GM23338 (cell line): ENCODE results near the gene TTC39B. TPM values are rescaled to one million over a fixed set of nuclear protein-coding genes. Genes with fewer than 3 reads are reported as not detected.

Experiments used
- ATAC-seq: fragments of 200-7000 bp; cut with Tn5 transposase; 3 replicates; pipeline ENCODE4 v1.9.1; 2020
- DNase-seq: peaks from one replicate; pipeline ENCODE4 v3.0.0-alpha.2; 2015; ENCODE audit warnings: low spot score
- H2AFZ ChIP-seq: fragments of 200-600 bp; sonication (generic); 2 replicates; pipeline ENCODE4 v1.8.0; 2016; ENCODE audit warnings: antibody characterized with exemption, mild to moderate bottlenecking, moderate library complexity
- H3F3A ChIP-seq: fragments of 200-600 bp; sonication (generic); replicated peaks from 2 replicates; pipeline ENCODE4 v1.8.0; 2017; ENCODE audit warnings: antibody characterized with exemption, mixed run types, low read depth
- H3K27ac ChIP-seq: fragments of 200-600 bp; sonication (generic); 2 replicates; pipeline ENCODE4 v1.6.1; 2016; ENCODE audit warnings: low read depth
- H3K27me3 ChIP-seq: fragments of 200-600 bp; sonication (generic); 2 replicates; pipeline ENCODE4 v1.8.0; 2016; ENCODE audit warnings: mild to moderate bottlenecking, mixed run types, moderate library complexity; ENCODE audit not compliant: insufficient read depth
- H3K36me3 ChIP-seq: fragments of 200-600 bp; sonication (generic); 2 replicates; pipeline ENCODE4 v1.8.0; 2016; ENCODE audit warnings: mild to moderate bottlenecking; ENCODE audit not compliant: insufficient read depth
- H3K4me1 ChIP-seq: fragments of 200-600 bp; sonication (generic); 2 replicates; pipeline ENCODE4 v1.8.0; 2016; ENCODE audit warnings: mild to moderate bottlenecking, moderate library complexity; ENCODE audit not compliant: insufficient read depth
- H3K4me2 ChIP-seq: fragments of 200-600 bp; sonication (generic); 2 replicates; pipeline ENCODE4 v1.7.1; 2017; ENCODE audit warnings: mixed run types
- H3K4me3 ChIP-seq: fragments of 200-600 bp; sonication (generic); 2 replicates; pipeline ENCODE4 v1.6.1; 2016; ENCODE audit warnings: mixed run types
- H3K79me2 ChIP-seq: fragments of 200-600 bp; sonication (generic); replicated peaks from 2 replicates; pipeline ENCODE4 v1.8.0; 2017; ENCODE audit warnings: mild to moderate bottlenecking; ENCODE audit not compliant: insufficient read depth
- H3K9me2 ChIP-seq: fragments of 200-600 bp; sonication (generic); 2 replicates; pipeline ENCODE4 v1.8.0; 2017; ENCODE audit not compliant: insufficient read depth
- H4K20me1 ChIP-seq: fragments of 200-600 bp; sonication (generic); replicated peaks from 2 replicates; pipeline ENCODE4 v1.8.0; 2017; ENCODE audit warnings: mild to moderate bottlenecking; ENCODE audit not compliant: insufficient read depth
- H3K27ac Mint-ChIP-seq: 2 replicates; pipeline ENCODE4 v1.8.0; 2020; ENCODE audit warnings: inconsistent platforms, mild to moderate bottlenecking, moderate library complexity, mixed read lengths
- H3K27me3 Mint-ChIP-seq: 3 replicates; pipeline ENCODE4 v1.8.0; 2022; ENCODE audit warnings: low read depth, mild to moderate bottlenecking, moderate library complexity, mixed read lengths, inconsistent platforms; ENCODE audit not compliant: insufficient read depth, poor library complexity
- H3K36me3 Mint-ChIP-seq: 3 replicates; pipeline ENCODE4 v1.8.0; 2021; ENCODE audit warnings: low read depth, mild to moderate bottlenecking, inconsistent platforms, moderate library complexity, mixed read lengths
- H3K4me1 Mint-ChIP-seq: 3 replicates; pipeline ENCODE4 v1.8.0; 2020; ENCODE audit warnings: mild to moderate bottlenecking, inconsistent platforms, mixed read lengths
- H3K4me3 Mint-ChIP-seq: 3 replicates; pipeline ENCODE4 v1.8.0; 2021; ENCODE audit warnings: moderate library complexity, mild to moderate bottlenecking, inconsistent platforms, mixed read lengths
- H3K9me3 Mint-ChIP-seq: 3 replicates; pipeline ENCODE4 v1.8.0; 2020; ENCODE audit warnings: moderate library complexity, mild to moderate bottlenecking, inconsistent platforms, mixed read lengths
- CREB1 ChIP-seq: fragments of 250-450 bp; sonication (Bioruptor Pico); IDR thresholded peaks from 2 replicates; pipeline ENCODE4 v1.5.0; 2020; ENCODE audit warnings: low read depth, mild to moderate bottlenecking, moderate library complexity
- CTCF ChIP-seq, 2 experiments: fragments of 200-600 bp in 1 of 2; sonication (generic) in 1 of 2; conservative IDR thresholded peaks; 2 replicates each; pipeline versions ENCODE4 v1.5.1 to v1.6.1; 2016 to 2017; ENCODE audit warnings: antibody characterized with exemption in 2 of 2, low read depth in 2 of 2, mild to moderate bottlenecking in 2 of 2, moderate library complexity in 1 of 2
- ETS1 ChIP-seq: IDR thresholded peaks from 2 replicates; pipeline ENCODE4 v1.6.1; 2016; ENCODE audit warnings: antibody characterized with exemption
- EZH2 ChIP-seq: fragments of 200-600 bp; sonication (generic); IDR thresholded peaks from one replicate; pipeline ENCODE4 v1.8.0; 2017; ENCODE audit warnings: antibody characterized with exemption, mild to moderate bottlenecking, low read depth; ENCODE audit not compliant: unreplicated experiment
- EZH2phosphoT487 ChIP-seq: fragments of 200-600 bp; sonication (generic); IDR thresholded peaks from one replicate; pipeline ENCODE4 v1.8.1; 2018; ENCODE audit warnings: antibody characterized with exemption; ENCODE audit not compliant: unreplicated experiment
- JUNB ChIP-seq: IDR thresholded peaks from one replicate; pipeline ENCODE4 v1.6.1; 2016; ENCODE audit warnings: antibody characterized with exemption; ENCODE audit not compliant: unreplicated experiment
- NANOG ChIP-seq: IDR thresholded peaks from 2 replicates; pipeline ENCODE4 v1.6.1; 2016; ENCODE audit warnings: antibody characterized with exemption, borderline replicate concordance
- POLR2AphosphoS5 ChIP-seq: IDR thresholded peaks from 2 replicates; pipeline ENCODE4 v1.6.1; 2016; ENCODE audit warnings: antibody characterized with exemption, low read depth
- REST ChIP-seq: IDR thresholded peaks from one replicate; pipeline ENCODE4 v1.6.1; 2018; ENCODE audit warnings: antibody characterized with exemption; ENCODE audit not compliant: unreplicated experiment
- STAT1 ChIP-seq: IDR thresholded peaks from one replicate; pipeline ENCODE4 v1.6.1; 2016; ENCODE audit warnings: antibody characterized with exemption; ENCODE audit not compliant: unreplicated experiment
- ZNF114 ChIP-seq: fragments of 250-450 bp; sonication (Bioruptor Pico); IDR thresholded peaks from 2 replicates; pipeline ENCODE4 v1.5.0; 2020; ENCODE audit warnings: mild to moderate bottlenecking, moderate library complexity
- ZNF331 ChIP-seq: fragments of 250-450 bp; sonication (Bioruptor Pico); IDR thresholded peaks from 2 replicates; pipeline ENCODE4 v1.5.0; 2020; ENCODE audit warnings: low read depth, mild to moderate bottlenecking, moderate library complexity
- ZNF462 ChIP-seq: fragments of 250-450 bp; sonication (Bioruptor Pico); IDR thresholded peaks from 2 replicates; pipeline ENCODE4 v1.5.0; 2020; ENCODE audit warnings: mild to moderate bottlenecking, moderate library complexity
- polyA plus RNA-seq: library from polyadenylated mRNA; unstranded; fragments of >200 nt; fragmentation: Nextera tagmentation; extraction: Ambion mirVana; gene quantifications from 2 replicates; pipeline ENCODE4 v1.2.1, GENCODE V29; 2016
- total RNA-seq: library from RNA; depleted of rRNA; stranded (reverse); fragments of >200 nt; shearing (Covaris generic); gene quantifications from 2 replicates; pipeline ENCODE4 v1.2.3, GENCODE V29; 2014

The TTC39B gene
- total and polyA plus RNA-seq, 2 experiments from 2014 or later = 2.8 to 11.1 TPM

GRCh38 chr9:15329539-15330109, 22.6 kb upstream of the TTC39B start:
- H3K4me1 ChIP-seq = no peaks in the 10 kb centered on the region
- Mint-ChIP-seq H3K4me1 (0 out of 3 replicates have a peak, but pooled peaks cover 2% of the 10 kb centered on the region), H3K4me3 (no peak overlapping the region), H3K27me3 (peaks cover 8% of the 10 kb centered on the region), H3K27ac (no peak overlapping the region), H3K36me3 (peaks cover 17% of the 10 kb centered on the region), H3K9me3 (peaks cover 19% of the 10 kb centered on the region)
- no peaks in the 10 kb centered on the region for H3K27me3 ChIP-seq
- H3K4me2 ChIP-seq = no peak overlapping the region
- no peaks in the 10 kb centered on the region for H3F3A ChIP-seq
- peaks cover 9% of the 10 kb centered on the region; the same call in 1 of the 2 replicates for H3K36me3 ChIP-seq
- no peaks in the 10 kb centered on the region for H4K20me1 ChIP-seq
- DNase-seq (no peak), ATAC-seq (no peak)
- H2AFZ ChIP-seq = 0 out of 2 replicates have a peak overlapping the region, but pooled peaks have one; percentile 1
- H3K27ac ChIP-seq = no peak overlapping the region
- H3K79me2 ChIP-seq = no peaks in the 10 kb centered on the region
- TF ChIP-seq JUNB = no peak
- TF ChIP-seq STAT1 = no peak
- no peak for TF ChIP-seq ZNF114 (CRISPR knock-in tag)
- TF ChIP-seq ZNF331 (CRISPR knock-in tag) = no peak
- TF ChIP-seq CREB1 (CRISPR knock-in tag) = no peak
- no peak for TF ChIP-seq REST
- TF ChIP-seq ETS1 = no peak
- no peak for TF ChIP-seq EZH2phosphoT487
- TF ChIP-seq ZNF462 (CRISPR knock-in tag) = no peak
- TF ChIP-seq CTCF (conservative IDR thresholded peaks at IDR 0.05; ENCODE audit: low read depth in 2 of 2) = no peak
- TF ChIP-seq NANOG = no peak
- no peak for TF ChIP-seq POLR2AphosphoS5
- no peak for TF ChIP-seq EZH2
- no peak overlapping the region for H3K4me3 ChIP-seq
- H3K9me2 ChIP-seq = no peaks in the 10 kb centered on the region
